Endothelial cell of umbilical vein (primary cell): ENCODE data around the gene ANKRD33B. TPM values are rescaled to one million over a fixed set of nuclear protein-coding genes. Genes with fewer than 3 reads are reported as not detected.

Source experiments
- BruUV-seq: library from RNA; stranded (reverse); fragments of 400-500 nt; replicated peaks from 2 replicates; lab custom pipeline; 2021; lab: Mats Ljungman, UMichigan
- CTCF ChIA-PET: fragments of 300-600, 350-600 bp; sonication (Branson Sonifier 250); formaldehyde crosslinking; loops from one replicate; lab custom pipeline; 2021; ENCODE audit warnings: antibody characterized with exemption, inconsistent platforms; lab: Charles Lee
- POLR2A ChIA-PET: fragments of 300-600, 350-600 bp; sonication (Branson Sonifier 250); formaldehyde crosslinking; loops from one replicate; lab custom pipeline; 2021; ENCODE audit warnings: antibody characterized with exemption, inconsistent platforms; lab: Charles Lee
- DNase-seq: peaks from one replicate; pipeline ENCODE4 v3.0.0-alpha.2; 2011; ENCODE audit warnings: low read depth, low spot score
- FAIRE-seq: peaks from 2 replicates; lab custom pipeline; 2011; peaks lifted over from hg19 to GRCh38; lab: Jason Lieb, UNC
- H2AFZ ChIP-seq: 2 replicates; pipeline ENCODE4 v1.6.0; 2012; ENCODE audit warnings: low read depth, low read length, control low read depth, inconsistent platforms
- H3K27ac ChIP-seq: 2 replicates; pipeline ENCODE4 v1.5.1; 2011; ENCODE audit warnings: low read depth, mild to moderate bottlenecking, control low read depth, low read length, moderate library complexity; ENCODE audit not compliant: insufficient read depth
- H3K27me3 ChIP-seq, 2 experiments: 2 replicates each; pipeline versions ENCODE4 v1.6.0 to v1.6.1; 2011; ENCODE audit warnings: low read length in 2 of 2, mixed read lengths in 1 of 2; ENCODE audit not compliant: control insufficient read depth in 2 of 2, insufficient read depth in 2 of 2
- H3K36me3 ChIP-seq, 2 experiments: 2 replicates in 1 of 2; 3 replicates in 1 of 2; pipeline ENCODE4 v1.5.1; 2011; ENCODE audit warnings: low read length in 2 of 2, mild to moderate bottlenecking in 1 of 2, moderate library complexity in 1 of 2; ENCODE audit not compliant: control insufficient read depth in 2 of 2, insufficient read depth in 2 of 2; ENCODE audit errors: extremely low read depth in 1 of 2
- H3K4me1 ChIP-seq: 3 replicates; pipeline ENCODE4 v1.5.1; 2011; ENCODE audit warnings: mild to moderate bottlenecking, low read length; ENCODE audit not compliant: control insufficient read depth, insufficient read depth; ENCODE audit errors: extremely low read depth
- H3K4me2 ChIP-seq: 2 replicates; pipeline ENCODE4 v1.6.1; 2011; ENCODE audit warnings: low read length, control low read depth, mixed read lengths; ENCODE audit not compliant: insufficient read depth
- H3K4me3 ChIP-seq, 3 experiments: fragments of 200-600 bp in 1 of 3; sonication (generic), shearing (Covaris generic) in 1 of 3; replicated peaks in 1 of 3; 2 replicates each; pipeline ENCODE4 v1.5.1; 2011 to 2016; ENCODE audit warnings: control low read depth in 3 of 3, low read length in 3 of 3, mild to moderate bottlenecking in 2 of 3, inconsistent platforms in 1 of 3, low read depth in 1 of 3, moderate library complexity in 1 of 3; ENCODE audit not compliant: insufficient read depth in 1 of 3
- H3K79me2 ChIP-seq: 2 replicates; pipeline ENCODE4 v1.6.0; 2012; ENCODE audit warnings: low read length, inconsistent platforms; ENCODE audit not compliant: control insufficient read depth, insufficient read depth
- H3K9ac ChIP-seq: replicated peaks from 2 replicates; pipeline ENCODE3; 2011; ENCODE audit warnings: low read length, control low read depth; ENCODE audit not compliant: insufficient read depth; ENCODE audit errors: extremely low read depth
- H3K9me1 ChIP-seq: replicated peaks from 3 replicates; pipeline ENCODE4 v1.6.0; 2011; ENCODE audit warnings: mild to moderate bottlenecking, low read length; ENCODE audit not compliant: control insufficient read depth, insufficient read depth; ENCODE audit errors: extremely low read depth
- H3K9me3 ChIP-seq: replicated peaks from 2 replicates; pipeline ENCODE4 v1.5.1; 2012; ENCODE audit warnings: low read length, inconsistent platforms; ENCODE audit not compliant: control insufficient read depth, insufficient read depth
- H4K20me1 ChIP-seq: replicated peaks from 2 replicates; pipeline ENCODE3; 2011; ENCODE audit warnings: mild to moderate bottlenecking, low read length; ENCODE audit not compliant: control insufficient read depth, insufficient read depth; ENCODE audit errors: extremely low read depth
- CTCF ChIP-seq, 2 donors: IDR thresholded peaks; 1 replicate in 1 of 2; 2 replicates in 1 of 2; pipeline ENCODE4 v1.5.1; 2011; ENCODE audit warnings: low read length in 2 of 2, mild to moderate bottlenecking in 2 of 2, moderate library complexity in 2 of 2, control low read depth in 1 of 2, inconsistent platforms in 1 of 2, low read depth in 1 of 2; ENCODE audit not compliant: insufficient read depth in 1 of 2; ENCODE audit errors: extremely low read depth in 1 of 2
- EZH2 ChIP-seq: IDR thresholded peaks from 2 replicates; pipeline ENCODE4 v1.6.1; 2012; ENCODE audit warnings: borderline replicate concordance, low read depth, mild to moderate bottlenecking, moderate library complexity, low read length, inconsistent platforms; ENCODE audit not compliant: severe bottlenecking
- JUN ChIP-seq: IDR thresholded peaks from 2 replicates; pipeline ENCODE4 v1.6.1; 2011; ENCODE audit warnings: borderline replicate concordance, low read depth; ENCODE audit not compliant: insufficient read length, insufficient read depth
- MYC ChIP-seq: IDR thresholded peaks from one replicate; pipeline ENCODE4 v1.6.1; 2011; ENCODE audit warnings: mild to moderate bottlenecking, low read depth, low read length
- POLR2A ChIP-seq: IDR thresholded peaks from 2 replicates; pipeline ENCODE4 v1.6.1; 2012; ENCODE audit warnings: low read depth, mild to moderate bottlenecking, control low read depth, low read length
- POLR2AphosphoS5 ChIP-seq: IDR thresholded peaks from 2 replicates; pipeline ENCODE4 v1.6.1; 2012; ENCODE audit warnings: low read depth, mild to moderate bottlenecking, control low read depth, low read length, moderate library complexity; ENCODE audit not compliant: insufficient read depth
- dilution Hi-C: fragments of 300-500 bp; cut with MboI; formaldehyde crosslinking; loops from one replicate; pipeline ENCODE4 v1.15.0; 2019; ENCODE audit warnings: low sequenced_read_pairs; ENCODE audit not compliant: extremely low pct_ligation_motif_present
- intact Hi-C: fragments of 100-400 bp; cut with micrococcal nuclease; formaldehyde crosslinking; loops from one replicate; pipeline ENCODE4 v1.10.0; 2022
- polyA plus RNA-seq, 4 experiments: library from polyadenylated mRNA; depleted of rRNA in 3 of 4; stranded (reverse) in 3 of 4; unstranded in 1 of 4; fragments of >200 nt; gene quantifications; 2 replicates each; pipeline versions ENCODE4 v1.2.1 to v1.2.3, GENCODE V29; 2011 to 2012; ENCODE audit warnings: missing spikeins in 1 of 4
- total RNA-seq: library from RNA; stranded (reverse); gene quantifications from 2 replicates; pipeline ENCODE4 v1.2.3, GENCODE V29; 2021

ANKRD33B gene
- total and polyA plus RNA-seq, 2 donors (not counting 3 experiments of a cell fraction or from before 2014, with no cell fraction given): 2.4 to 5.4 TPM

DNA sequence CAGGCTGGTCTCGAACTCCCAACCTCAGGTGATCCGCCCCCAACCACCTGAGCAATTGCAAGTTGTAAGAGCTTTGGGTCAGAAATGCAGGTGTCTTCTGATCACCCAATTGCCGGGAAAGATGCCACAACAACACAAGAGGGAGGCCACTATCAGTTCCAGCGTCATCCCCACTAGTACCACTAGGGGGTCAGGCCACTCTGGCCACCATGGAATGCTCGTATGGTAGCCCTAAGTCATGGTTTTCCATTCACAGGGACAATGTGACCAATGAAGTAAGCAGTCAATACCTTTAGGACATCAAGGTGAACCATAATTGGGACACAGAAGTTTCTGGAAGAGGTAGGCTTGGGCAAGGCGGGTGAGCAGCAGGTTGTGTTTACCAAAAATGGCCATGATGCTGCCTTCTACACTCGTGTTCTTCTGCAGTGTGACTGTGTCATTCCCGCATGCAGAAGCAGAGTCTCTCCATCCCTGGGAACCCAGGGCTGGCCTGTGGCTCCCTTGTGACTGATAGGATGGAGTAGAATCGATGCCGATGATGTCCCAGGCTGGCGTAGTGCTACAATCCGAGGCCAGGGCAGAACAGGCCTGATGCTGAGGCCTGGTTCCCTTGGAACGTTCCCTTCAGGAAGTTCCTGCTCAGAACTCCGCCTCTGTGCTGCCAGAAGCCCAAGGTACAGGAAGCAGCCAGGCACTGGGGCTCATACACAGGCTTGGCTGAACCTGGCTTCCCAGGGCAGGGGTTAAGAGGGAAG is 42.2 kb upstream of the ANKRD33B start:
- dilution Hi-C loops: no loop called here
- no peak overlapping the region for H3K4me3 ChIP-seq
- no peak for DNase-seq
- no peaks in the 10 kb centered on the region for H3K27me3 ChIP-seq
- H3K9ac ChIP-seq: no peak overlapping the region
- ChIA-PET POLR2A (no interaction called here), CTCF (interaction anchor here (1.9 kb wide), 1 partner anchor 69 kb away, joined by 7 read pairs; no protein-coding TSS in a partner anchor)
- no peak overlapping the region for H3K4me2 ChIP-seq
- FAIRE-seq: no peak
- no peak overlapping the region for H2AFZ ChIP-seq
- BruUV-seq: no TSS peak
- no peaks in the 10 kb centered on the region for H3K9me3 ChIP-seq
- H3K9me1 ChIP-seq: no peaks in the 10 kb centered on the region
- H3K27ac ChIP-seq: no peak overlapping the region
- no peaks in the 10 kb centered on the region for H3K36me3 ChIP-seq
- TF ChIP-seq JUN (no peak), CTCF (IDR thresholded peaks at IDR 0.05; ENCODE audit: extremely low read depth in 1 of 2, insufficient read depth in 1 of 2, low read depth in 1 of 2, low read length in 2 of 2) (peak; percentile 24 to 39)
- no peaks in the 10 kb centered on the region for H3K4me1 ChIP-seq
- H4K20me1 ChIP-seq: no peaks in the 10 kb centered on the region
- no peaks in the 10 kb centered on the region for H3K79me2 ChIP-seq
- intact Hi-C loops: no loop called here

DNA sequence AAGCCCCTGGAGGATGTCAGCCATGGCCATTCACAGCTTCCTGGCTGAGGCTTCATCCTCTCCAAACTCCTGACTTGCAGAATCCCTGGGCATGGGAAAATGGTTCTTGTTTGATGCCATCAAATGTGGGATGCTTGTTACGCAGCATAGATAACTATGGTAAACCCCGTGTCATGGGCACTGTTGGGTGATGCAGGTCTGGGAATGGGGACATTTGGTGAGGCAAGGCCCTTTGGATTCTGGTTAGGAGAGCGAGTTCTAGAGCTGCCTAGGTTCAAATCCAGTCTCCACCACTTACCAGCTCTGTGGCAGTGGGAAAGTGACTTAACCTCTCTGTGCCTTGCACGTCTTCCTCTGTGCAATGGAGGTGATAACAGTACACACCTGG is 41.7 kb upstream of the ANKRD33B start:
- no peaks in the 10 kb centered on the region for H3K9me3 ChIP-seq
- no peak for DNase-seq
- ChIA-PET POLR2A (no interaction called here), CTCF (no interaction called here)
- dilution Hi-C loops: no loop called here
- H3K9me1 ChIP-seq: no peaks in the 10 kb centered on the region
- H3K4me3 ChIP-seq: no peak overlapping the region
- H3K4me1 ChIP-seq: no peaks in the 10 kb centered on the region
- TF ChIP-seq EZH2 (no peak), MYC (no peak), POLR2AphosphoS5 (no peak), JUN (no peak), POLR2A (no peak)
- no peaks in the 10 kb centered on the region for H4K20me1 ChIP-seq
- no peaks in the 10 kb centered on the region for H3K27me3 ChIP-seq
- no peak overlapping the region for H3K4me2 ChIP-seq
- no peak overlapping the region for H2AFZ ChIP-seq
- intact Hi-C loops: no loop called here
- no peaks in the 10 kb centered on the region for H3K79me2 ChIP-seq
- no TSS peak for BruUV-seq
- FAIRE-seq: no peak
- H3K27ac ChIP-seq: no peak overlapping the region
- H3K9ac ChIP-seq: no peak overlapping the region
- no peaks in the 10 kb centered on the region for H3K36me3 ChIP-seq
